MM.1S (cell line): Measurements from ENCODE around the gene OGFOD3.

Source experiments
- EZH2 ChIP-seq: fragments of 300-600 bp; sonication (generic); optimal IDR thresholded peaks from 2 replicates; pipeline ENCODE3; 2017; ENCODE audit warnings: low read depth, mild to moderate bottlenecking, antibody characterized with exemption, low read length, mixed read lengths
- EZH2phosphoT487 ChIP-seq: fragments of 300-600 bp; sonication (generic); IDR thresholded peaks from 2 replicates; pipeline ENCODE4 v1.6.1; 2018; ENCODE audit warnings: antibody characterized with exemption, low read length
- TF ChIP-seq, protein P1 (sequence below): fragments of 300-600 bp; sonication (generic); IDR thresholded peaks from 2 replicates; pipeline ENCODE4 v1.5.1; 2016; ENCODE audit warnings: antibody characterized with exemption, low read length, mixed read lengths

DNA sequence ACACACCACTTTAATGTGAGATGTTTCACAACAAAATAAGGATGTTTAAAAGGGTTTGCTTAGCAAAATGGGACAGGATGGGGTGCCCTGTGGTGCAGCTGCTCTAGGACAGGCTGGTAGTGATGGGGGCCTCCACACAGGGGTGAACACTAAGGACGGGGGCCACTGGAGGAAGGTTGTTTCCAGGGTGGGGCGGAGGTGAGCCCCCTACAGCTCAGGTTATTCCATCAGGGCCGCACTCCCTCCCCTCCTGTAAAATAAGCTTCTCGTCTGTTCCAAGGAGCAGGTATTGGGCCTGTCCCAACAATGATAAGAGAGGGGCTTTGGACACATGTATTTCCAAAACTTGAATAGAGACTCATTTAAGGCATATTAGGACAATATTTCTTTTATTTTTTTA lies 2.1 kb downstream of the OGFOD3 start:
- TF ChIP-seq, protein P1, sequence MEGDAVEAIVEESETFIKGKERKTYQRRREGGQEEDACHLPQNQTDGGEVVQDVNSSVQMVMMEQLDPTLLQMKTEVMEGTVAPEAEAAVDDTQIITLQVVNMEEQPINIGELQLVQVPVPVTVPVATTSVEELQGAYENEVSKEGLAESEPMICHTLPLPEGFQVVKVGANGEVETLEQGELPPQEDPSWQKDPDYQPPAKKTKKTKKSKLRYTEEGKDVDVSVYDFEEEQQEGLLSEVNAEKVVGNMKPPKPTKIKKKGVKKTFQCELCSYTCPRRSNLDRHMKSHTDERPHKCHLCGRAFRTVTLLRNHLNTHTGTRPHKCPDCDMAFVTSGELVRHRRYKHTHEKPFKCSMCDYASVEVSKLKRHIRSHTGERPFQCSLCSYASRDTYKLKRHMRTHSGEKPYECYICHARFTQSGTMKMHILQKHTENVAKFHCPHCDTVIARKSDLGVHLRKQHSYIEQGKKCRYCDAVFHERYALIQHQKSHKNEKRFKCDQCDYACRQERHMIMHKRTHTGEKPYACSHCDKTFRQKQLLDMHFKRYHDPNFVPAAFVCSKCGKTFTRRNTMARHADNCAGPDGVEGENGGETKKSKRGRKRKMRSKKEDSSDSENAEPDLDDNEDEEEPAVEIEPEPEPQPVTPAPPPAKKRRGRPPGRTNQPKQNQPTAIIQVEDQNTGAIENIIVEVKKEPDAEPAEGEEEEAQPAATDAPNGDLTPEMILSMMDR: no peak
- TF ChIP-seq EZH2 (no peak), EZH2phosphoT487 (no peak)
